ENCODE results near the gene CDH15.

CDH15 gene

GRCh38 chr16:89136931-89137330, 34.6 kb upstream of the CDH15 start:
- no peaks in the 10 kb centered on the region for H3K36me3 ChIP-seq (ENCODE audit: control insufficient read depth, insufficient read depth, low read length)
- no peak overlapping the region for H3K4me3 ChIP-seq (ENCODE audit: low read depth, low read length)
- H3K9me3 ChIP-seq (ENCODE audit: control insufficient read depth, low read length) = no peaks in the 10 kb centered on the region
- H3K27me3 ChIP-seq (ENCODE audit: control insufficient read depth, insufficient read depth, low read length) = no peaks in the 10 kb centered on the region
- H2AFZ ChIP-seq = no peak overlapping the region
- H3K4me1 ChIP-seq = no peaks in the 10 kb centered on the region
- H3K27ac ChIP-seq = no peak overlapping the region
- peaks cover 20% of the 10 kb centered on the region for H3K79me2 ChIP-seq
- no peak overlapping the region for H3K9ac ChIP-seq
- TF ChIP-seq, protein P1, sequence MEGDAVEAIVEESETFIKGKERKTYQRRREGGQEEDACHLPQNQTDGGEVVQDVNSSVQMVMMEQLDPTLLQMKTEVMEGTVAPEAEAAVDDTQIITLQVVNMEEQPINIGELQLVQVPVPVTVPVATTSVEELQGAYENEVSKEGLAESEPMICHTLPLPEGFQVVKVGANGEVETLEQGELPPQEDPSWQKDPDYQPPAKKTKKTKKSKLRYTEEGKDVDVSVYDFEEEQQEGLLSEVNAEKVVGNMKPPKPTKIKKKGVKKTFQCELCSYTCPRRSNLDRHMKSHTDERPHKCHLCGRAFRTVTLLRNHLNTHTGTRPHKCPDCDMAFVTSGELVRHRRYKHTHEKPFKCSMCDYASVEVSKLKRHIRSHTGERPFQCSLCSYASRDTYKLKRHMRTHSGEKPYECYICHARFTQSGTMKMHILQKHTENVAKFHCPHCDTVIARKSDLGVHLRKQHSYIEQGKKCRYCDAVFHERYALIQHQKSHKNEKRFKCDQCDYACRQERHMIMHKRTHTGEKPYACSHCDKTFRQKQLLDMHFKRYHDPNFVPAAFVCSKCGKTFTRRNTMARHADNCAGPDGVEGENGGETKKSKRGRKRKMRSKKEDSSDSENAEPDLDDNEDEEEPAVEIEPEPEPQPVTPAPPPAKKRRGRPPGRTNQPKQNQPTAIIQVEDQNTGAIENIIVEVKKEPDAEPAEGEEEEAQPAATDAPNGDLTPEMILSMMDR (IDR thresholded peaks at IDR 0.05) = no peak
- no peak overlapping the region for H3K4me2 ChIP-seq (ENCODE audit: low read length)

DNA sequence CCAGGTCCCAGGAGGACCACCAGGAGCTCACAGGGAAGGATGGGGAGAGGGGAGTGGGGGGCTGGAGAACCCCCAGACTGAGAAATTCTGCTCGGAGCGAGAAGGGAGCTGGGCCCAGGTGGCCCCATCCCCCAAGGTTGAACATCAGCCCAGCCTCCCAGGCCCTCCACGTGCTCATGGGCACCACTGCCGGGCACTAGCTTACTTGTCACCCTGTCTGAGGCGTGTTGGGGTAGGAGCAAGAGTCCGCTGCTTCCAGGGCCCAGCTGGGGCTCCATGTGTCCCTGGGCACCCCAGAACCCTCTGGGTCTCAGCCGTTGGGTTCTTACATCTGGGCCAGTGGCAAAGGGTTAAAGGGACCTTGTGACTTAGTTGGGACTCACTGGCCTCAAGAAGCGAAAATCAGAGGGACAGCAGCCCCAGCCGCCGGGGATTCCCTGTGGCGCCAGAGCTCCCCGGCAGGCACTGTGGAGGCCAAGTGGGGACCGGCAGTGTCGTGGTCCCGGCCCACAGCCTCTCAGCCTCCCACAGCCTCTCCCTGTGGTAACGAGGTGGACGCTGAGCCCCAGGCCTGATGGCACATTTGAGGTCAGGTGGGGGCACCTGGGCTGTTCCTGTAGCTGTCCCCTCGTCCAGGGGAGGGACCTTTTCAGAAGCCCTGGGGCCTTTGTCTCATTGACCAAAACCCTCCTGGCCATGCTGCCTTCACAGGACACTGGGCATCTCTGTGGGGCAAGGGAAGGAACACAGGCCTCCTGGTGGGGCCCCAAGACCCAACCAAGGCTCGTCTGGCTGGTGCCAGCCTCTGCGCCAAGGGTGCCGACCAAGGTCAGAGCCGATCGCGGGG, 33.7 kb upstream of the CDH15 start:
- Histone ChIP-seq H3K9ac (no peak overlapping the region), H3K27me3 (ENCODE audit: control insufficient read depth, insufficient read depth, low read length) (no peaks in the 10 kb centered on the region), H3K27ac (no peak overlapping the region), H3K4me1 (no peaks in the 10 kb centered on the region), H3K9me3 (ENCODE audit: control insufficient read depth, low read length) (no peaks in the 10 kb centered on the region), H3K36me3 (ENCODE audit: control insufficient read depth, insufficient read depth, low read length) (no peaks in the 10 kb centered on the region), H3K4me2 (ENCODE audit: low read length) (no peak overlapping the region), H3K4me3 (ENCODE audit: low read depth, low read length) (no peak overlapping the region), H2AFZ (no peak overlapping the region), H3K79me2 (peaks cover 14% of the 10 kb centered on the region)
- TF ChIP-seq, protein P1 (IDR thresholded peaks at IDR 0.05) = no peak

DNA sequence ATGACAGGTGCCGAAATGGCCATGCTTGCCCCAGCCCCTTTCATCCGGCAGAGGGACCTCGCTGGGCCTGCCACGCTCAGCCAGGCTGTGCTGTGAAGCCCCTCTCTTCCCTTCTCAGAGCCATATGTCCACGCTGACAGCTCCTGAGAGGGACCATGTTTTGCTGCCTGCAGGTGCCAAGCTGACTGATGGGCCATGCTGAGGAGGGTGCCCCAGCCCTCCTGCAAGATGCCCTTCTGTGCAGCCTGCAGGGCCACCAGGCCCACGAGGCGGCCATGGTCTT, 33.1 kb upstream of the CDH15 start:
- H3K9ac ChIP-seq = no peak overlapping the region
- H3K27me3 ChIP-seq (ENCODE audit: control insufficient read depth, insufficient read depth, low read length) = no peaks in the 10 kb centered on the region
- peaks cover 10% of the 10 kb centered on the region for H3K79me2 ChIP-seq
- no peaks in the 10 kb centered on the region for H3K9me3 ChIP-seq (ENCODE audit: control insufficient read depth, low read length)
- no peaks in the 10 kb centered on the region for H3K4me1 ChIP-seq
- no peak overlapping the region for H3K27ac ChIP-seq
- H3K4me3 ChIP-seq (ENCODE audit: low read depth, low read length) = no peak overlapping the region
- no peak overlapping the region for H3K4me2 ChIP-seq (ENCODE audit: low read length)
- TF ChIP-seq, protein P1 (IDR thresholded peaks at IDR 0.05) = no peak
- H2AFZ ChIP-seq = no peak overlapping the region
- H3K36me3 ChIP-seq (ENCODE audit: control insufficient read depth, insufficient read depth, low read length) = no peaks in the 10 kb centered on the region

GRCh38 chr16:89138843-89139520, 32.6 kb upstream of the CDH15 start:
- no peak overlapping the region for H2AFZ ChIP-seq
- no peaks in the 10 kb centered on the region for H3K9me3 ChIP-seq (ENCODE audit: control insufficient read depth, low read length)
- peaks cover 5% of the 10 kb centered on the region for H3K79me2 ChIP-seq
- TF ChIP-seq, protein P1 (IDR thresholded peaks at IDR 0.05) = no peak
- H3K4me3 ChIP-seq (ENCODE audit: low read depth, low read length) = no peak overlapping the region
- no peak overlapping the region for H3K27ac ChIP-seq
- H3K36me3 ChIP-seq (ENCODE audit: control insufficient read depth, insufficient read depth, low read length) = no peaks in the 10 kb centered on the region
- H3K4me1 ChIP-seq = no peaks in the 10 kb centered on the region
- H3K9ac ChIP-seq = no peak overlapping the region
- no peak overlapping the region for H3K4me2 ChIP-seq (ENCODE audit: low read length)
- no peaks in the 10 kb centered on the region for H3K27me3 ChIP-seq (ENCODE audit: control insufficient read depth, insufficient read depth, low read length)
